Astrocyte (in vitro differentiated cells and primary cell): ENCODE measurements around the gene LMOD3. TPM values are rescaled to one million over a fixed set of nuclear protein-coding genes. Genes with fewer than 3 reads are reported as not detected.

ENCODE experiments used
- DNase-seq: peaks from one replicate; pipeline ENCODE4 v3.0.0-alpha.2; 2010; ENCODE audit warnings: low read depth
- FAIRE-seq: peaks from 2 replicates; lab custom pipeline; 2011; peaks lifted over from hg19 to GRCh38; lab: Jason Lieb, UNC
- H2AFZ ChIP-seq: 2 replicates; pipeline ENCODE4 v1.6.0; 2012; ENCODE audit warnings: low read depth, low read length, inconsistent platforms
- H3K27ac ChIP-seq: 2 replicates; pipeline ENCODE4 v1.5.1; 2011; ENCODE audit warnings: low read depth, low read length, inconsistent platforms
- H3K27me3 ChIP-seq: 2 replicates; pipeline ENCODE4 v1.6.0; 2011; ENCODE audit warnings: low read length, inconsistent platforms; ENCODE audit not compliant: insufficient read depth
- H3K36me3 ChIP-seq: 2 replicates; pipeline ENCODE4 v1.5.1; 2011; ENCODE audit warnings: low read length, inconsistent platforms; ENCODE audit not compliant: insufficient read depth
- H3K4me1 ChIP-seq: 2 replicates; pipeline ENCODE4 v1.5.1; 2011; ENCODE audit warnings: low read length, inconsistent platforms; ENCODE audit not compliant: insufficient read depth
- H3K4me2 ChIP-seq: 2 replicates; pipeline ENCODE4 v1.6.0; 2012; ENCODE audit warnings: low read length, inconsistent platforms
- H3K4me3 ChIP-seq: 2 replicates; pipeline ENCODE4 v1.5.1; 2011; ENCODE audit warnings: low read depth, mild to moderate bottlenecking, low read length, inconsistent platforms; ENCODE audit not compliant: insufficient read depth
- H3K79me2 ChIP-seq: 2 replicates; pipeline ENCODE4 v1.6.0; 2012; ENCODE audit warnings: mild to moderate bottlenecking, low read length, inconsistent platforms; ENCODE audit not compliant: insufficient read depth
- H3K9ac ChIP-seq: 2 replicates; pipeline ENCODE4 v1.6.0; 2012; ENCODE audit warnings: mild to moderate bottlenecking, low read length, inconsistent platforms
- H3K9me3 ChIP-seq: 2 replicates; pipeline ENCODE4 v1.5.1; 2012; ENCODE audit warnings: low read depth, mild to moderate bottlenecking, low read length, inconsistent platforms; ENCODE audit not compliant: insufficient read depth
- H4K20me1 ChIP-seq: 2 replicates; pipeline ENCODE4 v1.6.0; 2012; ENCODE audit warnings: low read length, inconsistent platforms; ENCODE audit not compliant: insufficient read depth
- H3K27ac Mint-ChIP-seq: one replicate; pipeline ENCODE4 v1.8.0; 2021; ENCODE audit warnings: mild to moderate bottlenecking, mixed read lengths; ENCODE audit not compliant: unreplicated experiment
- H3K27me3 Mint-ChIP-seq: one replicate; pipeline ENCODE4 v1.8.0; 2021; ENCODE audit warnings: low read depth, mixed read lengths; ENCODE audit not compliant: unreplicated experiment
- H3K36me3 Mint-ChIP-seq: one replicate; pipeline ENCODE4 v1.8.0; 2021; ENCODE audit warnings: low read depth, mixed read lengths; ENCODE audit not compliant: unreplicated experiment
- H3K4me1 Mint-ChIP-seq: one replicate; pipeline ENCODE4 v1.8.0; 2021; ENCODE audit warnings: low read depth, mixed read lengths; ENCODE audit not compliant: unreplicated experiment
- H3K4me3 Mint-ChIP-seq: one replicate; pipeline ENCODE4 v1.8.0; 2021; ENCODE audit warnings: mild to moderate bottlenecking, moderate library complexity, mixed read lengths; ENCODE audit not compliant: unreplicated experiment
- H3K9me3 Mint-ChIP-seq: one replicate; pipeline ENCODE4 v1.8.0; 2021; ENCODE audit warnings: mild to moderate bottlenecking, mixed read lengths; ENCODE audit not compliant: unreplicated experiment
- EZH2 ChIP-seq: IDR thresholded peaks from 2 replicates; pipeline ENCODE4 v1.6.1; 2012; ENCODE audit warnings: mild to moderate bottlenecking, low read length, inconsistent platforms; ENCODE audit not compliant: insufficient read depth
- total RNA-seq: library from RNA; stranded (reverse); gene quantifications from 2 replicates; pipeline ENCODE4 v1.2.1, GENCODE V29; 2021
- TF ChIP-seq, protein P1 (sequence below): IDR thresholded peaks from 2 replicates; pipeline ENCODE4 v1.5.1; 2011; ENCODE audit warnings: low read depth, mild to moderate bottlenecking, inconsistent platforms, low read length, moderate library complexity; ENCODE audit not compliant: insufficient read depth

The LMOD3 gene
- total RNA-seq, 1 donor from 2014 or later: 0.07 TPM

DNA sequence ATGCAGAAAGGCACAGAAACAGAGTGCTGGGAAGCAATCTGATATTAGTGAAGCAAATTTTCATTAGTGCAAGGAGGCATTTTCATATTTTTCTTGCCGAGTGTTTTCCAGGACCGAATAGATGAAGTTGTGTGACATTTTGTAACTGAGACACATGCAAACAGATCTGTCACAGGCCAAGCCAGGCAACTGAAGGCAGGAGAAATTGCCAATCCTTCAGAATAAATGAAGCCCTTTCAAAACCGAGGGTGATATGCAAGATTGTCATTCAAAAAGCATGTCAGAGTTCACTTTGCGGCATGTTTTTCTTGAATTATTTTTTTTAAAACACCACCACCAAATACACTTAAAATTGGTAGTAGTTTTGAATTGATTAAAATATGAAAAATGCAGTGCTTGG is 6.2 kb downstream of the LMOD3 start:
- no peak overlapping the region for H3K9ac ChIP-seq
- H3K27ac Mint-ChIP-seq: no peak overlapping the region

DNA sequence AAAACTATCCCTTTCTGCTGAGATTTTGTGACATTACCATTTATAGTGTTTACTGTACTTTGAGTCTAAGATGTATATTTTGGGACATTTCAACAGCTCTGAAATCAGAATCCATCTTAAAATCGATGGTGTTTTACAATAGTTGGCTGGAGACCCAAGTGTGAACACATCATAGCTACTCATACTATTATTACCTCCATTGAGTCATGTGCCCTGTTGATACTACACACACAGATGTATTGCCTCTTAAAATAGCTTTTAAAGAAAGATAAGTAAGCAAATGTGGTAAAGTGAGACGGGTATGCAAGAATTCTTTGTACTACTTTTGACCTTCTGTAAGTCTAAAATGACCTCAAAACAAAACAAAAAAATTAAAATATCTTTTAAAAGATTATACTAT is 6.7 kb downstream of the LMOD3 start:
- FAIRE-seq (no peak), DNase-seq (peak; percentile 38)
- H3K9ac ChIP-seq: no peak overlapping the region
- no peaks in the 10 kb centered on the region for H3K27me3 ChIP-seq
- no peak overlapping the region for H3K4me3 ChIP-seq
- Mint-ChIP-seq H3K27me3 (no peaks in the 10 kb centered on the region), H3K9me3 (no peaks in the 10 kb centered on the region), H3K4me1 (no peaks in the 10 kb centered on the region), H3K27ac (no peak overlapping the region), H3K4me3 (no peak overlapping the region), H3K36me3 (no peaks in the 10 kb centered on the region)
- H3K79me2 ChIP-seq: no peaks in the 10 kb centered on the region
- no peaks in the 10 kb centered on the region for H4K20me1 ChIP-seq
- peaks cover 3% of the 10 kb centered on the region for H3K4me1 ChIP-seq
- H2AFZ ChIP-seq: no peak overlapping the region
- H3K27ac ChIP-seq: no peak overlapping the region
- TF ChIP-seq, protein P1, sequence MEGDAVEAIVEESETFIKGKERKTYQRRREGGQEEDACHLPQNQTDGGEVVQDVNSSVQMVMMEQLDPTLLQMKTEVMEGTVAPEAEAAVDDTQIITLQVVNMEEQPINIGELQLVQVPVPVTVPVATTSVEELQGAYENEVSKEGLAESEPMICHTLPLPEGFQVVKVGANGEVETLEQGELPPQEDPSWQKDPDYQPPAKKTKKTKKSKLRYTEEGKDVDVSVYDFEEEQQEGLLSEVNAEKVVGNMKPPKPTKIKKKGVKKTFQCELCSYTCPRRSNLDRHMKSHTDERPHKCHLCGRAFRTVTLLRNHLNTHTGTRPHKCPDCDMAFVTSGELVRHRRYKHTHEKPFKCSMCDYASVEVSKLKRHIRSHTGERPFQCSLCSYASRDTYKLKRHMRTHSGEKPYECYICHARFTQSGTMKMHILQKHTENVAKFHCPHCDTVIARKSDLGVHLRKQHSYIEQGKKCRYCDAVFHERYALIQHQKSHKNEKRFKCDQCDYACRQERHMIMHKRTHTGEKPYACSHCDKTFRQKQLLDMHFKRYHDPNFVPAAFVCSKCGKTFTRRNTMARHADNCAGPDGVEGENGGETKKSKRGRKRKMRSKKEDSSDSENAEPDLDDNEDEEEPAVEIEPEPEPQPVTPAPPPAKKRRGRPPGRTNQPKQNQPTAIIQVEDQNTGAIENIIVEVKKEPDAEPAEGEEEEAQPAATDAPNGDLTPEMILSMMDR: no peak
- TF ChIP-seq EZH2: no peak
- H3K4me2 ChIP-seq: peak overlapping the region; percentile 30
- H3K9me3 ChIP-seq: no peaks in the 10 kb centered on the region
- H3K36me3 ChIP-seq: no peaks in the 10 kb centered on the region

More for the DNA sequence above, 6.2 kb downstream of the LMOD3 start:
- H3K9me3 Mint-ChIP-seq: no peaks in the 10 kb centered on the region
- no peaks in the 10 kb centered on the region for H3K36me3 Mint-ChIP-seq
- DNase-seq: no peak
- Histone ChIP-seq H2AFZ (no peak overlapping the region), H3K27me3 (no peaks in the 10 kb centered on the region), H3K79me2 (no peaks in the 10 kb centered on the region), H3K4me3 (no peak overlapping the region), H4K20me1 (no peaks in the 10 kb centered on the region), H3K4me1 (peaks cover 3% of the 10 kb centered on the region), H3K4me2 (no peak overlapping the region), H3K27ac (no peak overlapping the region), H3K9me3 (no peaks in the 10 kb centered on the region), H3K36me3 (no peaks in the 10 kb centered on the region)
- H3K4me3 Mint-ChIP-seq: no peak overlapping the region
- no peak for FAIRE-seq
- H3K4me1 Mint-ChIP-seq: no peaks in the 10 kb centered on the region
- no peaks in the 10 kb centered on the region for H3K27me3 Mint-ChIP-seq
- TF ChIP-seq, protein P1: no peak
- no peak for TF ChIP-seq EZH2

GRCh38 chr3:69113536-69113935 is 8.9 kb downstream of the LMOD3 start:
- no peak for FAIRE-seq
- Histone ChIP-seq H3K4me1 (peaks cover 3% of the 10 kb centered on the region), H3K27me3 (no peaks in the 10 kb centered on the region), H3K36me3 (no peaks in the 10 kb centered on the region), H3K79me2 (no peaks in the 10 kb centered on the region), H2AFZ (no peak overlapping the region), H3K4me2 (no peak overlapping the region), H3K4me3 (no peak overlapping the region), H3K27ac (no peak overlapping the region), H3K9me3 (no peaks in the 10 kb centered on the region), H3K9ac (no peak overlapping the region), H4K20me1 (no peaks in the 10 kb centered on the region)
- TF ChIP-seq EZH2: no peak
- TF ChIP-seq, protein P1: no peak
- H3K27me3 Mint-ChIP-seq: no peaks in the 10 kb centered on the region
- H3K4me1 Mint-ChIP-seq: no peaks in the 10 kb centered on the region
- no peak overlapping the region for H3K4me3 Mint-ChIP-seq
- H3K9me3 Mint-ChIP-seq: no peaks in the 10 kb centered on the region
- no peak for DNase-seq
- H3K36me3 Mint-ChIP-seq: no peaks in the 10 kb centered on the region
- no peak overlapping the region for H3K27ac Mint-ChIP-seq
